Small intestine (tissue), 7 donors: ENCODE results near the gene NEDD4L. TPM values are rescaled to one million over a fixed set of nuclear protein-coding genes. Genes with fewer than 3 reads are reported as not detected.

Source experiments
- DNase-seq, 2 donors: peaks; one replicate each; pipeline versions ENCODE4 v3.0.0 to v3.0.0-alpha.2; 2013
- FAIRE-seq: peaks from 2 replicates; lab custom pipeline; 2012; peaks lifted over from hg19 to GRCh38; lab: Jason Lieb, UNC
- H3K27ac ChIP-seq, 3 donors: one replicate each; pipeline ENCODE4 v1.5.1; 2013; ENCODE audit warnings: low read length in 2 of 3, mild to moderate bottlenecking in 2 of 3, control low read depth in 1 of 3, inconsistent platforms in 1 of 3, low read depth in 1 of 3, moderate library complexity in 1 of 3
- H3K27me3 ChIP-seq, 3 donors: one replicate each; pipeline ENCODE4 v1.6.1; 2013; ENCODE audit warnings: low read length in 3 of 3, inconsistent platforms in 1 of 3; ENCODE audit not compliant: control insufficient read depth in 3 of 3, insufficient read depth in 3 of 3
- H3K36me3 ChIP-seq, 3 donors: one replicate each; pipeline ENCODE4 v1.6.1; 2013; ENCODE audit warnings: low read length in 3 of 3, inconsistent platforms in 1 of 3, low read depth in 1 of 3, mild to moderate bottlenecking in 1 of 3, moderate library complexity in 1 of 3; ENCODE audit not compliant: control insufficient read depth in 3 of 3, insufficient read depth in 2 of 3
- H3K4me1 ChIP-seq, 3 donors: one replicate each; pipeline ENCODE4 v1.6.1; 2013; ENCODE audit warnings: low read length in 2 of 3, inconsistent platforms in 1 of 3, low read depth in 1 of 3, mild to moderate bottlenecking in 1 of 3, moderate library complexity in 1 of 3; ENCODE audit not compliant: control insufficient read depth in 3 of 3, insufficient read depth in 2 of 3
- H3K4me3 ChIP-seq, 3 donors: one replicate each; pipeline ENCODE4 v1.5.1; 2013; ENCODE audit warnings: low read length in 3 of 3, control low read depth in 1 of 3, inconsistent platforms in 1 of 3, low read depth in 1 of 3, mild to moderate bottlenecking in 1 of 3, moderate library complexity in 1 of 3
- H3K9me3 ChIP-seq, 2 donors: one replicate each; pipeline ENCODE4 v1.6.1; 2013; ENCODE audit warnings: low read depth in 1 of 2, low read length in 1 of 2; ENCODE audit not compliant: control insufficient read depth in 2 of 2, insufficient read depth in 1 of 2
- WGBS, 3 donors: extraction: QIAGEN DNeasy Blood & Tissue Kit; methylation state at CpG; one replicate each; pipeline ENCODE4 v1.1.7; 2013; 5-methylcytosine and 5-hydroxymethylcytosine counted together
- polyA plus RNA-seq, 4 donors: library from polyadenylated mRNA; stranded (reverse) in 3 of 4; unstranded in 1 of 4; fragments of 200-250 nt in 3 of 4; fragments of 120-200 nt in 1 of 4; gene quantifications; one replicate each; pipeline versions ENCODE4 v1.2.1 to v1.2.3, GENCODE V29; 2013
- donor health status: healthy with polysubstance abuse.
- donor health status: control.
- donor health status: control.
- donor health status: Bipolar disorder and iron deficiency.
- donor health status: healthy.

The NEDD4L gene
- polyA plus RNA-seq, 4 donors, result 36.5 to 113 (median 96.2) TPM

- no peak overlapping the region for H3K4me3 ChIP-seq
- no peak overlapping the region for H3K27ac ChIP-seq
- WGBS, 3 donors, result 97 to 100% (median 97%) methylated on average over 1 of the region's 1 CpG
- peaks cover 0 to 4% (median 0%) of the 10 kb centered on the region in 3 donors for H3K36me3 ChIP-seq
- FAIRE-seq, result no peak
- H3K4me1 ChIP-seq, result peaks cover 2 to 7% (median 4%) of the 10 kb centered on the region in 3 donors
- no peak for DNase-seq
- no peaks in the 10 kb centered on the region for H3K27me3 ChIP-seq
- no peaks in the 10 kb centered on the region for H3K9me3 ChIP-seq
Observed at GRCh38 chr18:58112174-58112573, 68.1 kb downstream of the NEDD4L start.

DNA sequence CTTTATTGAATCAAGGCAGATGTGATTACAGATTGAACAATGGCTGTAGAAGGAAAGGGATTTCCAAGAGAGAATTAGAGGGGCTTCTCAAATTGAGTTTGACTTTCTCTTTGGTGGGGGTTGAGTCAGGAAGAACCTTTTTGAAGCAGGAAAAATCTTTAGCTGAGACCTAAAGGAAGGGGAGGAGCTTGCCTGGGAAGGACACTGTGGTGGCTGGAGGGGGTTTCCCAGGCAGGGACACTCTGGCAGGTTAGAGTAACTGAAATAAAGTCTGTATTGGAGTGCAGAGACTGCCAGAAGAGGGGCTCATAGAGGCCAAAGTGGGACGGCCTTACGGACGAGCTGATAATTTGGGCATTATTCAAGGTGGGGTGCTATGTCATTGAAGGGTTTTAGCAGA, 69.3 kb downstream of the NEDD4L start:
- Histone ChIP-seq H3K27ac (no peak overlapping the region), H3K27me3 (no peaks in the 10 kb centered on the region), H3K4me3 (no peak overlapping the region), H3K9me3 (peaks cover 0 to 3% of the 10 kb centered on the region in 2 donors), H3K4me1 (peaks cover 4 to 14% (median 6%) of the 10 kb centered on the region in 3 donors), H3K36me3 (peaks cover 0 to 2% (median 0%) of the 10 kb centered on the region in 3 donors)
- DNase-seq (no peak), FAIRE-seq (no peak)
- WGBS, 3 donors, result 92 to 97% (median 94%) methylated on average over 3 of the region's 3 CpGs

GRCh38 chr18:58114766-58115165, 70.7 kb downstream of the NEDD4L start:
- Histone ChIP-seq H3K36me3 (peaks cover 0 to 16% (median 0%) of the 10 kb centered on the region in 3 donors), H3K27ac (no peak overlapping the region), H3K4me1 (peaks cover 5 to 21% (median 10%) of the 10 kb centered on the region in 3 donors), H3K27me3 (no peaks in the 10 kb centered on the region), H3K9me3 (peaks cover 0 to 14% of the 10 kb centered on the region in 2 donors), H3K4me3 (no peak overlapping the region)
- WGBS, 3 donors, result 91 to 96% (median 96%) methylated on average over 6 of the region's 6 CpGs
- no peak for DNase-seq
- FAIRE-seq, result no peak

GRCh38 chr18:58116818-58117217, 72.8 kb downstream of the NEDD4L start:
- peak overlapping the region; percentile 8 to 77 (median 70) for H3K27ac ChIP-seq
- no peaks in the 10 kb centered on the region for H3K27me3 ChIP-seq
- peaks cover 0 to 17% (median 0%) of the 10 kb centered on the region in 3 donors for H3K36me3 ChIP-seq
- H3K9me3 ChIP-seq, result peaks cover 0 to 14% of the 10 kb centered on the region in 2 donors
- peaks cover 5 to 21% (median 10%) of the 10 kb centered on the region in 3 donors for H3K4me1 ChIP-seq
- no peak for DNase-seq
- 70 to 90% (median 88%) methylated on average over 4 of the region's 4 CpGs for WGBS, 3 donors
- FAIRE-seq, result no peak
- H3K4me3 ChIP-seq, result no peak overlapping the region

- 13 to 45% (median 24%) methylated on average over 8 of the region's 8 CpGs for WGBS, 3 donors
- no peaks in the 10 kb centered on the region for H3K27me3 ChIP-seq
- FAIRE-seq (no peak), DNase-seq (peak; percentile 94 to 98)
- no peak overlapping the region for H3K4me3 ChIP-seq
- peaks cover 5 to 21% (median 10%) of the 10 kb centered on the region in 3 donors for H3K4me1 ChIP-seq
- peaks cover 0 to 18% (median 0%) of the 10 kb centered on the region in 3 donors for H3K36me3 ChIP-seq
- peak overlapping the region; percentile 70 to 92 (median 77) for H3K27ac ChIP-seq
- peaks cover 0 to 14% of the 10 kb centered on the region in 2 donors for H3K9me3 ChIP-seq
Observed at GRCh38 chr18:58117786-58118403, 73.9 kb downstream of the NEDD4L start.

GRCh38 chr18:58118536-58118935, 74.5 kb downstream of the NEDD4L start:
- H3K9me3 ChIP-seq, result peaks cover 0 to 14% of the 10 kb centered on the region in 2 donors
- DNase-seq (no peak), FAIRE-seq (no peak)
- H3K36me3 ChIP-seq, result peaks cover 0 to 24% (median 0%) of the 10 kb centered on the region in 3 donors
- peaks cover 5 to 21% (median 10%) of the 10 kb centered on the region in 3 donors for H3K4me1 ChIP-seq
- no peak overlapping the region for H3K4me3 ChIP-seq
- 90 to 91% (median 91%) methylated on average over 5 to 6 of the region's 6 CpGs for WGBS, 3 donors
- peak overlapping the region in 2 of 3 donors; percentile 9 to 70 for H3K27ac ChIP-seq
- H3K27me3 ChIP-seq, result no peaks in the 10 kb centered on the region

DNA sequence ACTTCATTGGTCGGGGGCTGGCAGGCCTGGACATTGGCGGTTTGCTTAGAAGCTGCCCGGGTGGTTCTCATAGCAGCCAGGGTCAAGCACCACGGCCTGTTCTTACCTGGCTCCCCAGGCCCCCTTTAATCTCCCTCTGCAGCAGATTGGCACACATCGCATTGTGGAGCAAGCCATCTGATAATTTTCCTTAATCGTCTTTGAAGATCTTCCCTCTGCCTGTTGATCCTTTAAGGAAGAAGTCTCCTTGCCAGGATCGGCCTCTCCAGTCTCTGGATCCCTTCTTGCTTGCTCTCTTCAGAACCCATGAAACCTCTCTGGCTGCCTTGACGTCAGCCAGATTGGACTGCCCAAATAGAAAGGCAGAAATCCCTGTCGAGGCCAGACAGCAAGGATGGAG, 75.8 kb downstream of the NEDD4L start:
- Histone ChIP-seq H3K27ac (no peak overlapping the region), H3K4me3 (no peak overlapping the region), H3K9me3 (peaks cover 0 to 14% of the 10 kb centered on the region in 2 donors), H3K4me1 (peaks cover 5 to 21% (median 10%) of the 10 kb centered on the region in 3 donors), H3K27me3 (no peaks in the 10 kb centered on the region), H3K36me3 (peaks cover 0 to 35% (median 0%) of the 10 kb centered on the region in 3 donors)
- FAIRE-seq (no peak), DNase-seq (no peak)
- 90 to 98% (median 94%) methylated on average over 9 of the region's 9 CpGs for WGBS, 3 donors

GRCh38 chr18:58124475-58124874, 80.4 kb downstream of the NEDD4L start:
- DNase-seq, result no peak
- Histone ChIP-seq H3K4me1 (peaks cover 0 to 15% (median 2%) of the 10 kb centered on the region in 3 donors), H3K27me3 (no peaks in the 10 kb centered on the region), H3K9me3 (no peaks in the 10 kb centered on the region), H3K4me3 (no peak overlapping the region), H3K36me3 (peaks cover 0 to 33% (median 0%) of the 10 kb centered on the region in 3 donors), H3K27ac (no peak overlapping the region)
- 46 to 59% (median 49%) methylated on average over 3 of the region's 3 CpGs for whole genome bisulfite sequencing, 3 donors
- no peak for FAIRE-seq
